ENCODE results near the gene UQCR11.

- no peak for TF ChIP-seq CTCF (IDR thresholded peaks at IDR 0.05)
- TF ChIP-seq POLR2A (IDR thresholded peaks at IDR 0.05): no peak
These were observed 3.3 kb upstream of the UQCR11 start for GRCh38 chr19:1608359-1609102.

All from body of pancreas (tissue), 4 donors.